Measurements from ENCODE around the gene S100A4. TPM values are rescaled to one million over a fixed set of nuclear protein-coding genes. Genes with fewer than 3 reads are reported as not detected.

S100A4 gene
- total and polyA plus RNA-seq, 2 experiments from 2014 or later = 14.2 to 36.0 TPM

- Histone ChIP-seq H3K27ac (ENCODE audit: low read depth) (no peak overlapping the region), H3K9me2 (ENCODE audit: insufficient read depth) (peaks cover 6% of the 10 kb centered on the region; the same call in 1 of the 2 replicates), H4K20me1 (replicated peaks; ENCODE audit: insufficient read depth) (no peaks in the 10 kb centered on the region), H3K79me2 (replicated peaks; ENCODE audit: insufficient read depth) (no peaks in the 10 kb centered on the region), H3K27me3 (ENCODE audit: insufficient read depth) (no peaks in the 10 kb centered on the region), H2AFZ (no peak overlapping the region), H3K36me3 (ENCODE audit: insufficient read depth) (no peaks in the 10 kb centered on the region), H3K4me3 (no peak overlapping the region), H3K4me1 (ENCODE audit: insufficient read depth) (peaks cover 24% of the 10 kb centered on the region), H3K4me2 (no peak overlapping the region), H3F3A (replicated peaks; ENCODE audit: low read depth) (no peaks in the 10 kb centered on the region)
- Mint-ChIP-seq H3K36me3 (ENCODE audit: low read depth) (no peaks in the 10 kb centered on the region), H3K4me1 (peaks cover 39% of the 10 kb centered on the region), H3K4me3 (no peak overlapping the region), H3K9me3 (no peaks in the 10 kb centered on the region; the same call in 2 of the 3 replicates), H3K27ac (no peak overlapping the region), H3K27me3 (ENCODE audit: insufficient read depth, low read depth, poor library complexity) (peaks cover 14% of the 10 kb centered on the region)
- DNase-seq (ENCODE audit: low spot score) = no peak
- TF ChIP-seq NANOG (IDR thresholded peaks at IDR 0.05; ENCODE audit: borderline replicate concordance) (no peak), ZNF331 (CRISPR knock-in tag; IDR thresholded peaks at IDR 0.05; ENCODE audit: low read depth) (no peak), EZH2phosphoT487 (IDR thresholded peaks at IDR 0.05; ENCODE audit: unreplicated experiment) (no peak), ETS1 (IDR thresholded peaks at IDR 0.05) (no peak), ZNF114 (CRISPR knock-in tag; IDR thresholded peaks at IDR 0.05) (no peak)
- no peak for ATAC-seq
These were observed 2.5 kb downstream of the S100A4 start for GRCh38 chr1:153542956-153543711.

GRCh38 chr1:153541641-153542590 is 3.7 kb downstream of the S100A4 start:
- Histone ChIP-seq H3K27ac (ENCODE audit: low read depth) (no peak overlapping the region), H4K20me1 (replicated peaks; ENCODE audit: insufficient read depth) (no peaks in the 10 kb centered on the region), H3K9me2 (ENCODE audit: insufficient read depth) (peaks cover 6% of the 10 kb centered on the region; the same call in 1 of the 2 replicates), H3K27me3 (ENCODE audit: insufficient read depth) (peaks cover 2% of the 10 kb centered on the region; the same call in 1 of the 2 replicates), H3K4me2 (no peak overlapping the region), H3K4me3 (no peak overlapping the region), H3K36me3 (ENCODE audit: insufficient read depth) (no peaks in the 10 kb centered on the region), H3K4me1 (ENCODE audit: insufficient read depth) (peaks cover 23% of the 10 kb centered on the region), H3K79me2 (replicated peaks; ENCODE audit: insufficient read depth) (no peaks in the 10 kb centered on the region), H3F3A (replicated peaks; ENCODE audit: low read depth) (peaks cover 4% of the 10 kb centered on the region; the same call in 1 of the 2 replicates), H2AFZ (no peak overlapping the region)
- H3K4me1 Mint-ChIP-seq = peaks cover 33% of the 10 kb centered on the region
- no peak overlapping the region for H3K4me3 Mint-ChIP-seq
- H3K9me3 Mint-ChIP-seq = no peaks in the 10 kb centered on the region; the same call in 2 of the 3 replicates
- DNase-seq (ENCODE audit: low spot score) (no peak), ATAC-seq (no peak)
- H3K27me3 Mint-ChIP-seq (ENCODE audit: insufficient read depth, low read depth, poor library complexity) = peaks cover 18% of the 10 kb centered on the region
- H3K36me3 Mint-ChIP-seq (ENCODE audit: low read depth) = no peaks in the 10 kb centered on the region
- H3K27ac Mint-ChIP-seq = no peak overlapping the region
- TF ChIP-seq REST (IDR thresholded peaks at IDR 0.05; ENCODE audit: unreplicated experiment) = no peak
- TF ChIP-seq STAT1 (IDR thresholded peaks at IDR 0.05; ENCODE audit: unreplicated experiment) = no peak
- no peak for TF ChIP-seq POLR2AphosphoS5 (IDR thresholded peaks at IDR 0.05; ENCODE audit: low read depth)
- TF ChIP-seq EZH2phosphoT487 (IDR thresholded peaks at IDR 0.05; ENCODE audit: unreplicated experiment) = no peak
- no peak for TF ChIP-seq ETS1 (IDR thresholded peaks at IDR 0.05)
- TF ChIP-seq JUNB (IDR thresholded peaks at IDR 0.05; ENCODE audit: unreplicated experiment) = no peak
- TF ChIP-seq EZH2 (IDR thresholded peaks at IDR 0.05; ENCODE audit: low read depth, unreplicated experiment) = no peak
- no peak for TF ChIP-seq ZNF331 (CRISPR knock-in tag; IDR thresholded peaks at IDR 0.05; ENCODE audit: low read depth)
- no peak for TF ChIP-seq ZNF114 (CRISPR knock-in tag; IDR thresholded peaks at IDR 0.05)
- TF ChIP-seq NANOG (IDR thresholded peaks at IDR 0.05; ENCODE audit: borderline replicate concordance) = no peak
- TF ChIP-seq CTCF (conservative IDR thresholded peaks at IDR 0.05; ENCODE audit: low read depth in 2 of 2) = no peak
- TF ChIP-seq CREB1 (CRISPR knock-in tag; IDR thresholded peaks at IDR 0.05; ENCODE audit: low read depth) = no peak

All from GM23338 (cell line).